ENCODE results near the gene TMCC2.

- no peak for TF ChIP-seq CTCF (IDR thresholded peaks at IDR 0.05 in 8 of 11, conservative IDR thresholded peaks at IDR 0.05 in 3 of 11)
- no peak for TF ChIP-seq POLR2A (IDR thresholded peaks at IDR 0.05)
- TF ChIP-seq POLR2AphosphoS5 (IDR thresholded peaks at IDR 0.05): no peak
Observed at GRCh38 chr1:205261946-205262691, 34.4 kb downstream of the TMCC2 start.

Data from spleen (tissue), 7 donors.